ENCODE results near the gene TLE4. TPM values are rescaled to one million over a fixed set of nuclear protein-coding genes. Genes with fewer than 3 reads are reported as not detected.

The TLE4 gene
- total and polyA plus RNA-seq, 2 experiments from 2014 or later = 45.8 to 72.9 TPM

GRCh38 chr9:79686381-79687130 is 114.8 kb downstream of the TLE4 start (continued):
- TF ChIP-seq ZNF462 (CRISPR knock-in tag; IDR thresholded peaks at IDR 0.05) = no peak
- TF ChIP-seq JUNB (IDR thresholded peaks at IDR 0.05; ENCODE audit: unreplicated experiment) = no peak
- TF ChIP-seq CREB1 (CRISPR knock-in tag; IDR thresholded peaks at IDR 0.05; ENCODE audit: low read depth) = no peak

- Mint-ChIP-seq H3K27ac (no peak overlapping the region), H3K4me3 (no peak overlapping the region)
- no peak overlapping the region for H3K27ac ChIP-seq (ENCODE audit: low read depth)
- TF ChIP-seq ETS1 (IDR thresholded peaks at IDR 0.05) (no peak), CREB1 (CRISPR knock-in tag; IDR thresholded peaks at IDR 0.05; ENCODE audit: low read depth) (no peak), EZH2phosphoT487 (IDR thresholded peaks at IDR 0.05; ENCODE audit: unreplicated experiment) (no peak), STAT1 (IDR thresholded peaks at IDR 0.05; ENCODE audit: unreplicated experiment) (no peak), ZNF462 (CRISPR knock-in tag; IDR thresholded peaks at IDR 0.05) (no peak), NANOG (IDR thresholded peaks at IDR 0.05; ENCODE audit: borderline replicate concordance) (no peak), JUNB (IDR thresholded peaks at IDR 0.05; ENCODE audit: unreplicated experiment) (no peak), ZNF114 (CRISPR knock-in tag; IDR thresholded peaks at IDR 0.05) (no peak)
Measured at GRCh38 chr9:79687131-79687447, 115.3 kb downstream of the TLE4 start.

More at GRCh38 chr9:79687131-79687447, 115.3 kb downstream of the TLE4 start:
- no peaks in the 10 kb centered on the region for H3K9me3 Mint-ChIP-seq
- Histone ChIP-seq H3K36me3 (ENCODE audit: insufficient read depth) (no peaks in the 10 kb centered on the region), H3K4me1 (ENCODE audit: insufficient read depth) (peaks cover 13% of the 10 kb centered on the region), H3K4me2 (no peak overlapping the region), H2AFZ (no peak overlapping the region), H3K9me2 (ENCODE audit: insufficient read depth) (no peaks in the 10 kb centered on the region; the same call in 1 of the 2 replicates), H3K79me2 (replicated peaks; ENCODE audit: insufficient read depth) (peaks cover 3% of the 10 kb centered on the region; the same call in 1 of the 2 replicates), H4K20me1 (replicated peaks; ENCODE audit: insufficient read depth) (no peaks in the 10 kb centered on the region), H3K27me3 (ENCODE audit: insufficient read depth) (no peaks in the 10 kb centered on the region), H3F3A (replicated peaks; ENCODE audit: low read depth) (no peaks in the 10 kb centered on the region), H3K4me3 (no peak overlapping the region)
- peaks cover 26% of the 10 kb centered on the region for H3K4me1 Mint-ChIP-seq
- no peak for DNase-seq (ENCODE audit: low spot score)
- H3K27me3 Mint-ChIP-seq (ENCODE audit: insufficient read depth, low read depth, poor library complexity) = peaks cover 6% of the 10 kb centered on the region
- H3K36me3 Mint-ChIP-seq (ENCODE audit: low read depth) = peaks cover 9% of the 10 kb centered on the region; the same call in 2 of the 3 replicates
- no peak for ATAC-seq

All from GM23338 (cell line).